Central memory CD4-positive, alpha-beta T cell (primary cell): ENCODE measurements around the gene HMOX2.

ENCODE experiments used
- DNase-seq: peaks from one replicate; pipeline ENCODE4 v3.0.0; 2022

Gene HMOX2

DNA sequence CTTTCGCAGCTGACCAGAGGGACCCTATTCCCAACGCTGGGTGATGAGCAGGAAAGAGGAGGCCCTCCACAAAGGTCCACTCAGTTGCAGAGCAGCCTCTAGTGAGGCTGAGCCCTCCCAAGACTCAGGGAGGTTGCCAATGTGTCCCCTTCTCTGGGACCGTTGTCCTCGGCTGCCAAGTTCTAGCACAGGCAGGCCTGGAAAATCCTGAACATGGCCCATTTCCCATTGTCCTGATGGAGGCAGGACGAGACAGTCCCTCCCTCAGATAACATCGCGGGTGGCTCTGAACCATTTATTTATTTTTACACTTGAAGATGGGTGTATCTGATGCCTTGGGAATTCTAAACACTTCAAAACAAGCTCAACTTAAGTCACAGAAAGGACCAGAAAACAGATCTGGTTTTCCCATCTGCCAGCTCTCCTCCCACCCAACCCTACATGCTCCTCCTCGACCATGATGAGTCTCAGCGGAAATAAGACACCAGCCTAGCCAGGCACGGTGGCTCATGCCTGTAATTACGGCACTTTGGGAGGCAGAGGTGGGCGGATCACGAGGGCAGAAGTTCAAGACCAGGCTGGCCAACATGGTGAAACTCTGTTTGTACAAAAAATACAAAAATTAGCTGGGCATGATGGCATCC is 49.6 kb downstream of the HMOX2 start:
- DNase-seq, result no peak

DNA sequence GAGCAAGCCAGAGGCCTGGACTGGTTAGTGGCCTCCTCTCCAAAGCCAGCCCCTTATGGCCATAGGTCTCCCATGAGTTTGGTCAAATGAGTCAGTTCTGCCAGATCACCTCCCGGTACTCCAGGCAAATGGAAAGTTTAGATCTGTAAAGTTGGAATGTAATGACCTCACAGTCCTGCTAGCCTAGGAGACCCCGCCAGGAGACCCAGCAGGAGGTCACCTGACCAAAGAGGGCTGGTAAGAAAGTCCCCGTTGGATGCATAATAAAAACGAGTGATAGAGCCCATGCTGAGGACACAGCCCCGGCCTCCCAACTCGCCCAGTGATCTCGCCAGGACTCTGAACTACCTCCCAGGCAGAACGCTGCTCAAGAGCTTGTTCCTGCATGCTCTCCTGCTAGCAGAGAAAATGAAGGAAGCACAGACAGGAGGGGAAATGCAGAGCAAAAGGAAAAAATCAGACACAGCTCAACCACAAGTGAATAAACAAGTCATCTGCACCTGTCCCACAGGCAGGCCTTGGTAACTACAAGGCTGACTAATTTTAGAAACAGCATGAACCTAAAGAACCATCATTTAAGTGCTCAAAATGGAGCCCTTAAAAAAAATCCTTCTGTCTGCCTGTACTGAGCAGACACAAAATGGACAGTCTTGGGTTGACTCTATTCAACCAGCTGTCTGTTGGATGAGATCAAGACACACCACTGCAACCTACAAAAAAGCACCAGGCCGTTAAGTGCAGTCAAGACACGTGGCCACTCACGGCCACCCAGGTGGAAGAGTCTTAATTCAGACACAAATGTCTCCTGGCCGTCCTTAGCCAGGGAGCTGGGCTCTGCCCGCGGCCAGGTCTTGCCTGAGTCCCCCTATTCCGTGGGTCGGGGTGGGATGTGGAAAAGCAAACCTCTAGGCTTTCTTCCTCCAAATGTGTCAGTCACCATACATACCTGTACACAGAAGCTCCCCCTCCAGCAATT is 53.2 kb downstream of the HMOX2 start:
- peak; percentile 16 for DNase-seq

DNA sequence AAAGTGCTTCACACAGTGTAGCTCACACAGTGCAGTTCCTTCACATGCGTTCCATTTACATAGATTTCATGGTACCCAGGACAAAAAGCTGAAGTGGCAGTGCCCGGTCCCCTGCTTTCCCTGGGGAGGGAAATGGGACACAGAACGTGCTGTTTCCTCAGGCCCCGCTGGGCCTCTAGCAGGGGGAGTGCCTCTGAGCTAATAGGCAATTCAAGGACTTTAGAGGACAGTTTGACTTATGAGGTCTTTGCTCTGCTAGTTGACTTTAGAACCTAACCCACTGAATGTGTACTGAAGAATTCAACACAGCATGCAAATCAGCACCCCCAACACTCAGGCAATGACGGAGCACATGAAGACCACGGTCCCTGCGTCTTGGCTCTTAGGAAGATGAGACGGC is 55.6 kb downstream of the HMOX2 start:
- DNase-seq, result no peak

- no peak for DNase-seq
Measured at GRCh38 chr16:4532238-4532637, 56.0 kb downstream of the HMOX2 start.

GRCh38 chr16:4533490-4533889 is 57.3 kb downstream of the HMOX2 start:
- no peak for DNase-seq

DNA sequence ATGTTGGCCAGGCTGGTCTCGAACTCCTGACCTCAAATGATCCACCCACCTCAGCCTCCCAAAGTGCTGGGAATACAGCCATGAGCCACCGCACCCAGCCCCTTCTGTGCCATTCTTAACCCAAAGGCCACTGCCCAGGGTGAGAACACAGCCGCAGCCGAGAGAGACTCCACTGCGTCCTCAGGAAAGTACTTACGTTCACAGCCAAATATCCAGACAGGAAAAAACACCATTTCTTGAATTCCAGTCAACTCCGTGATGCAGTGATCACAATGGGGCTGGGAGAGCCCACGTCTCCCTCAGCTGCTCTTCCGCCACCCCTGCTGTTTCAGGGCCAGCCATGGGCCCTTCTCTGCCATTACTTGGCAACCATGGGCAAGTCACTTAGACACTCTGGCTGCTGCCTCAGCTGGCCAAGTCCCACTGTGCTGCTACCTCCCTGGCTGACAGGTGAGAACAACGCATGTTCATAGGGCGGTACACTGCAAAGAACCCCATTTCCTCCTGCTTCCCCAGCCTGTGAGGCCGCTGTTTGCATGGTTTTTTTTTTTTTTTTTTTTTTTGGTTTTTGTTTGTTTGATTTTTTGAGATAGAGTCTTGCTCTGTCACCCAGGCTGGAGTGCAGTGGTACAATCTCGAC is 58.1 kb downstream of the HMOX2 start:
- DNase-seq, result no peak

- DNase-seq, result no peak
Measured at GRCh38 chr16:4535627-4536108, 59.5 kb downstream of the HMOX2 start.

DNA sequence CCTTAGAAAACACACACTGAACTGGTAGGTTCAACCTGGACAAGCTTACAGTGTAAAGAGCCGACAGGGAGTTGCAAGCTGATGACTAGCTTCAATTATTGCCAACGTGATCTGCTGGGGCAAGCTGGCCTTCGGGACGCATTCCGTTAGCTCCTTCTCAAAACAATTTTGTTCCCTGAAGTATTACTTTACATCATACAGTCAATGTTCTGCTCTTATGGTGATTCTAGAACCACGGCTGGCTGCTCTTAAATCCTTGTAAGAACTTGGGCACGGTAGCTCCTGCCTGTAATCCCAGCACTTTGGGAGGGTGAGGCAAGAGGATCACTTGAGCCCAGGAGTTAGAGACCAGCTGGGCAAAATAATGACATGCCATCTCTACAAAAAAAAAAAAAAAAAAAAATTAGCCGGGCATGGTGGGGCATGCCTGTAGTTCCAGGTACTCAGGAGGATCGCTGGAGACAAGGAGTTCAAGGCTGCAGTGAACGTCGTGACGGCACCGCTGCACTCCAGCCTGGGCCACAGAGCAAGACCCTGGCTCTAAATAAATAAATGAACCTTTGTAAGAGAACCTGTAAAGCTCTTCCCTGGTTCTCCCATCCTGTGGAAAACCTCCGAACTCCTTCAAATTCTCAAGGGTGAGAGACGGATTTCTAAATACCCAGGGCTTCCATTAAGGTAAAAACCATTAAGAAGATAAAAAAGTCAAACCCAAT is 60.4 kb downstream of the HMOX2 start:
- no peak for DNase-seq

DNA sequence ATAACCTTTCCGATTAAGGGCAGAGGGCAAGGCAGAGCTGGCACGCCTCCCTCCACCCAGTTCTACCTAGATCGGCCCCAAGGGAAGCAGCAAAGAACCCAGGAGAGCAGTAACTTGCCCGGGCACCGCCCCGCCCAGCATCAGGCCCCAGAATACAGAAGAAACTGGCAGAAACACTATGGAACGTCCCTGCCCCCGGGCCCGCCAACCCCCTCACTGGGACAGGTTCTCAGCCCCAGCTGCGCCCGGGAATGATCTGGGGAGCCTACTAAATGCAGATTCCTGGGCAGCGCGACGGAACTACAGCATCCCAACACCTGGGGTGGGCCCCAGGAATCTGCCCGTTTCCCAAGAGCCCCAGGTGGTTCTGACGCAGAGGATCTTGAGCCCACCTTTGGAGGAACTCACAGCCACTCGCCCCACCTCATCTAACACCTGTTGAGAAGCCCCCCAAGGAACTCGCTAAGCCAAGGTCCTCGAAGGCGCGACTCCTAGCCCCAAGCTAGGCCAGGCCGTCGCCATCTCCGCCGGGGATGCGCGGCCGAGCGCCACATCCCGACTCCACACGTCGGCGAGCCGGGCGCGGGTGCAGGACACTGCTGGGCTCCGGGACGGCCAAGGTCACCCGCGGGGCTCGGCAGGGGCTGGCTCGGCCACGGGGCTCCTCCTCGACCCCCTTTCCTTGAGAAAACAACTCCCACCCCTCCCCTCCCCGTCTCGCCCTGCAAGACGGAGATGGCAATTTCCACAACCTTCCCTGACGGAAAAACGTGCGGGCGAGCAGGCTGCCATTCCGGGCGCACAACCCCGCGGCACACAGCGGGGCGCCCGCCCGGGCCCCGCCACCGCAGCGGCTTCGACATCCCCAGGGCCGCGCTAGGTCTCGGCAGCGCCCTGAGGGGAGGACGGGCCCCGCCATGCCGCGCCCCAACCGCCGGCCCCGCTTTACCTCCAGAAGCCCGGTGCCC is 61.5 kb downstream of the HMOX2 start:
- DNase-seq, result no peak

GRCh38 chr16:4538350-4539235 is 62.4 kb downstream of the HMOX2 start, which contains the start of gene CDIP1:
Gene CDIP1 (minus strand): TSS chr16:4538773. CDS start chr16:4514130, 24,643 bp downstream.
- DNase-seq, result peak; percentile 88

DNA sequence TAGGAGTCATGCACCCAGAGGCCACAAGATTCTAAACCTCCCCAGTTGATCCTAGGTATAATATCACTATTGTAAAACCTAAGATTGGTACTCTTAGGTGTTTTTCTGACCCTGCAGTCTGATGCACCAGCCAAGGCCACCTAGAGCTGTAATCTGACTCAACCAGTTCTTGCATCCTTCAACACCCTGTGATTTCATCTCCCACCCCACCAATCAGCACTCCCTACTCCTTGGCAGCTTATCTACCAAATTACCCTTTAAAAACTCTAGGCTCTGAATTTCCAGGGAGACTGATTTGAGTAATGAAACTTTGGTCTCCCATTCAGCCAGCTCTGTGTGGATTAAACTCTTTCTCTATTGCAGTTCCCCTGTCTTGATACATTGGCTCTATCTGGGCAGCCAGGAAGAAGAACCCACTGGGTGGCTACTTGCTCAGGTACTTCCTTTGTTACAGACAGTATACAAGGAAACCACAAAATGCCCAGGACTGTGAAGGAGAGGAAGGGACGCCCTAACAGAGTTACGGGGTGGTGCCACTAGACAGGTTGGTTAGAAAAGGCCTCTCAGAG is 63.6 kb downstream of the HMOX2 start:
- no peak for DNase-seq

GRCh38 chr16:4544473-4544872 is 68.3 kb downstream of the HMOX2 start:
- no peak for DNase-seq

DNA sequence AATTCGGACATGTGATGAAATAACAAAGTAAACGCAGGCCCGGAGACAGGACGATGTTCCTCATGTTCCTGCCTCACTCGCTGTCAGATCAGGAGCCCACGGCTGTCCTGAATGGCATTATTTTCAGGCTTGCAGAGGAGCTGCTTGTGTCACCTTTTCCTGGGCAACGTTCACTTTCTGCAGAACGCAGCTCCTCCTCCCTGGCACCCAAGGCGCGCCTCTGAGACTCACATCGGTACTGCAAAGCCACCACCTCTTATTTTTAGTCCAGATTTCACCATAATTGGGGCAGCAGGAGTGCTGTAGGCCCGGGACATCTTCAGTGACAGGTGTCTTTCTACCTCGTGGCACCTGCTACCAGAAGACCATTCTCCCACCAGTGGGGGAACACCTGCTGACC is 71.9 kb downstream of the HMOX2 start:
- no peak for DNase-seq

GRCh38 chr16:4550591-4550990 is 74.4 kb downstream of the HMOX2 start:
- no peak for DNase-seq

DNA sequence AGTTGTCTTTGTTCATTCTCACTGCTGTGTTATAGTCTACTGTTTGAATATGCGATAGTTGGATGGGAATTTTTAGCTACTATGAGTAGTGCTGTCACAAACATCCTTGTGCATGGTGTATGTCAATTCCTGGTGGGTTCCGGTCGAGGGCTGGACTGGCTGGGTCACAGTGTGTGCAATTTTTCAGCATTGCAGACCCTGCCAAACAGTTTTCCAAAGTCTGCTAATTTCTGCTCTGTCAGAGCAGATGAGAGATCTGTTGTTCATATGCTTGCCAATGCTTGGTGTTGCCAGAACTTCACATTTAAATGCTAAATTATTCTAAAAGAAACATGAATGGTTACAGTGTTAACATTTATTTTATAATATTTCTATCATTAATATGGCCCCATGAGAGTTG is 76.3 kb downstream of the HMOX2 start:
- no peak for DNase-seq

DNA sequence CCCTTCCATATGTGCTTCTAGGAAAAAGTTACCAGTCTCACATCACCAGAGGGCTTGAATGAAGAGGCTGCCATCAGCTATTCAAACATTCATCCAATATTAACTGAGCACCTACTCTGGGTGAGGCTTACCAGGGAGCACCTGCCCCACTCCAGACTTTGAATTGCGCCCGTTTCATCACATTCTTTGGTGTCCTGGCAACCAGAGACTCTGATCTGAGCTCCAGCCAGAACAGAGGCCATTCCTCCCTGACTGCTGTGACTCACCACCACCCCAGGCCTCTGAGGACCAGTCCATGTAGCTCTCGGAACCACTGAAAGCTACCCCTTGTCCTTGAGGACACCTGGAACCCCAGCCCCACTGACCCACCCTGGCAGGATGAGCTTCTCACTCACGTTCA is 79.9 kb downstream of the HMOX2 start, which contains the start of gene C16orf96:
Gene C16orf96 (plus strand): TSS at position 229 of the 400 bp plus-strand sequence. CDS start 150 bp downstream, at position 379.
- no peak for DNase-seq

- DNase-seq, result no peak
Measured at GRCh38 chr16:4556580-4556979, 80.4 kb downstream of the HMOX2 start.

DNA sequence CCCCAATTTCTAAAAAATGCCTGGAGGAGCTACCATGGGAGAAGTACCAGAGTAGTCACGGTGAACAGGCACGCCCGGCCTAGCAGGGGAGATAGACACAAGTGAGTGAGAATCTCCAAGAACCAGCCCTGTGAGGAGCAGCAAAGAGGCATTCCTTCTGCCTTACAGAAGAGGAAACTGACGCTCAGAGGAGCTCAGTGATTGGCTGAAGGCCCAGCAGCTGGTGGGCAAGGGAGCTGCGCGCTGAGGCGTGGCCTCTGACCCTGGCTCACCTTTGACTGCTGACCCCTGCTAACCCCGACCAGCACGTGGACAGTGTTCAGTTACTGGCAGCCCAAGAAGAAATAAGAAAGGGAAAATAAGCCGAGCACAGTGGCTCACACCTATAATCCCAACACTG is 81.8 kb downstream of the HMOX2 start:
- no peak for DNase-seq
